Stimulated activated CD4-positive, alpha-beta T cell treated with anti-CD3 and anti-CD28 coated beads, Interleukin-15, amount 100 ng/mL, for 1 hour (primary cell): ENCODE data around the gene KBTBD4.

Experiments
- DNase-seq, 2 donors: peaks; one replicate each; pipeline ENCODE4 v3.0.0-alpha.2; 2020; ENCODE audit warnings: low read depth in 1 of 2, low spot score in 1 of 2

The KBTBD4 gene

DNA sequence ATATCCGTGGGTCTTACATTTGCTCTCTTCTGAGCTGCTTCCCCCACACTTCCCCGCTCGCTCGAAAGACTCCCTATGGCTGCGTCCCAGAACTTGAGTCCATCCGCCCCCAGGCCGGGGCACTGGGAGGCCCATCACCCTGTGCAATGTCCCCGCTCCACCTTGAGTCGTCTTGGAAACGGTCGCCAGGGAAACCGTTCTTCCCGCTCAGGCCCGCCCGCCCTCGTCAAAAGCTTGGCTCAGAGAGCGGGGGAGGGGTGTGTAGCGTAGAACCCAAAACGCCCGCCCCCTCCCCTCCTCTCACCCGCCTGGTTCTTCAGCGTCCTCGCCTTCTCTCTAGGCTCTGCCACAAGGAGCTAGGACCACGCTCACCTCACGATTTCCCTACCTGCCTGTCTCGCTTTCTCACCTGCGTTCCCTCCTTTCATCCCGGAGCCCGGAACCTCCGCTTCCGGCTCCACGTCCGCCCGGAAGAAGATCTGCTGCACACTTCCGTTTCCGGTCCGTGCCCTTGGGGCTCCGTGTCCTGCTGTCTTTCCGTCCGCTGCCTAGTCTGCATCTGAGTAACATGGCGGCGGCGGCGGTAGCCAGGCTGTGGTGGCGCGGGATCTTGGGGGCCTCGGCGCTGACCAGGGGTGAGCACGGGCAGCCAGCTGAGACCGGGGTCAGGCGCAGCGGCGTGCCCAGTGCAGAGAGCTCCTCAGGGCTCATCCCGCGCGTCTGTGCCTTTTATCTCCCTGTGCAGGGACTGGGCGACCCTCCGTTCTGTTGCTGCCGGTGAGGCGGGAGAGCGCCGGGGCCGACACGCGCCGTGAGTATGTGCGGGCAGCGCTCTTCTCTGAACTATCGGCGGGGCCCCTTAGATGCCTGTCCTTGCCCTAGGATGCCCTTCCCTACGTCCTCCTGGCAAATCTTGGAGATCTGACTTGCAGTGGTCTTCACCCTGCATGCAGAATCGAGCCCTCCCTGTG lies at the start of gene KBTBD4, which contains the start of gene NDUFS3:
TSS of gene KBTBD4 (minus strand) at position 447 of the 971 bp plus-strand sequence. CDS start at position 428, 19 bp downstream.
TSS of gene NDUFS3 (plus strand) at position 551 of the 971 bp plus-strand sequence. CDS start at position 569, 18 bp downstream.
- DNase-seq = peak; percentile 74 to 82

DNA sequence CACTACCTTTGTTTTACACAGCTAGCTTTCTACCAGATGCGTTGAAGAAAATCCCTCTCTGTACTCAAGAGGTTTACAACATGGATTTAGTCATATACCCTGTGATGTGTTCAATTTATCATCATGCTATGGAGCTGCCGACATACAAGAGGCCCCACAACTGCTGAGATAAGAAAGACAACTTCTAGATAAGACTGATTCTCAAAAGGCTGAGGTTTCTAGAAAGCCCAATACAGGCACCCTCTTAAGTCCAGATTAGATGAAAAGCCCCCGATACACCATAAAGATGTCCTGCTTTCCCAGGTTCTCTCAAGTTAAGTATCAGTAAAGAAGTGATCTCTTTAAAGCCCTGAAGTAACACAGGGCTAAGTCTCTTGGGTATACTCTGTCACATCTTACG lies 49.3 kb upstream of the KBTBD4 start:
- no peak for DNase-seq

DNA sequence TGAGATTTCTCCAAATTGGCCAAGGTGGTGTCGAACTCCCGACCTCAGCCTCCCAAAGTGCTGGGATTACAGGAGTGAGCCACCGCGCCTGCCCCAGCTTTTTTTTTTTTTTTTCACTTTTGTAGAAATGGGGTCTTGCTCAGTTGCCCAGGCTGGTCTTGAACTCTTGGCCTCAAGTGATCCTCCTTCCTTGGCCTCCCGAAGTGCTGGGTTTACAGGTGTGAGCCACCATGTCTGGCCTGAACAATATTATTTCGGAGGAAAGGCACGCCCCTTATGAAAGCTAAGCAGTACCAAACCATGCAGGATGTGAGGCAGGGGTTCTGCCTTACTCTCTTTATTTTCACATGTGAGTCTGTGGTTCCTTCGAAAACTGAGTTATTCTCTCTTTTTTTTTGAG lies 47.5 kb upstream of the KBTBD4 start:
- no peak for DNase-seq

- no peak for DNase-seq
These were observed 42.1 kb upstream of the KBTBD4 start for GRCh38 chr11:47620836-47621378.

DNA sequence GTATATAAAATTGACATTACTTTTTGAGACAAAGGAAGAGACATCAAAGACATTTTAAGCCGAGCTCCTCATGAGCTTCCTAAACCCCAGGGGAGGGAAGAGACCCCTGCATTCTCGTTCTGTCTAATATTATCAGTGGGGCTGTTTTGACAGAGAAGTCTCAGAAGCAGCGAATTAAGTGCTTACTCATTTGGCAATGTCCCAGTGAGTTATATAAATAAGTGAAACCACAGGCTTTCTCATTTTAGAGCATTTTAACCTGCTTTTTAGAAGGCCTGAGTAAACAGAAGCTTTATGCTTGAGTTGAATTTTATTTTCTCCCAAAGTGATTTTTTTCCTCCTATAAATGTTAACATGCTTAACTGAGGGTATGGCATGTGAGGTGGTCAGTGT lies 38.6 kb upstream of the KBTBD4 start:
- no peak for DNase-seq

- no peak for DNase-seq
These were observed 38.1 kb upstream of the KBTBD4 start for GRCh38 chr11:47616726-47617416.

DNA sequence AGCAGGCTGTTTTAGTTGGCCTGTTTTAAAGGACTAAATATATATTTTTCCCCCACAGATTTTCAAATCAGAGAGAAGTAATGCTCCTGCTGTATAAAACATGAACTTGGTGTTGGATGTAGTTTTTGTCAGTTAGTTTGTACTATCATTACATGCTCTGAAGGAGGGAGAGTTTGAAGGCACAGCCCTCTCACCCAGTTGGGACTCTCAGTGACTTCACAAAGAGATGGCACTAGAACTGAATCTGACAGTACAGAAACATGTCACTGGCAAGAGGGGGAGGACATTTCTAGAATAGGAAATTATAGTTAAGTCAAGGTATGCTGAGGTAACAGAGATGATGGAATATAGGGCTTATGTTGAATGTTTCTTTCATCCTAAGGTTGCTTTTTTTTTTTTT lies 36.5 kb upstream of the KBTBD4 start:
- no peak for DNase-seq

DNA sequence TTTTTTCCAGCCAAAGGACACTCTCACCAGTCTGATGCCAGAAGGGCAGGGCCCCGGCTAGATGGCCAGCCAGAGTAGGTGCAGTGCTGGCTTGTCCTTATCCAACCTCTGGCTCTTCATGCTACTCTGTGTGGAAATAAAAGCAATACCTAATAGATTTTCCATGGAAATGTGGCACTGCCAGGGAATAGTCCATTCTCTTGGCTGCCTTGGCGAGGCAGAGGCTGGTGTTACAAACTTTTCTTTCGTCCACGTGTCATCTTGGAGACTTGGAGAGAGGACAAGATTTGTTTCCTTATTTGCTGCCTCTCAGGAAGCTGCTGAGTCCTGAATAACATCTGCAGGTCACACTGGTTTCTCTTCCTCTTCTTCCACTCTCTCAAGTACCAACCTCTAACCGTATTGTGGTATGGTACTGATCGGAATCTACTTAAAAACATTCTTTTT lies 32.6 kb upstream of the KBTBD4 start:
- no peak for DNase-seq

DNA sequence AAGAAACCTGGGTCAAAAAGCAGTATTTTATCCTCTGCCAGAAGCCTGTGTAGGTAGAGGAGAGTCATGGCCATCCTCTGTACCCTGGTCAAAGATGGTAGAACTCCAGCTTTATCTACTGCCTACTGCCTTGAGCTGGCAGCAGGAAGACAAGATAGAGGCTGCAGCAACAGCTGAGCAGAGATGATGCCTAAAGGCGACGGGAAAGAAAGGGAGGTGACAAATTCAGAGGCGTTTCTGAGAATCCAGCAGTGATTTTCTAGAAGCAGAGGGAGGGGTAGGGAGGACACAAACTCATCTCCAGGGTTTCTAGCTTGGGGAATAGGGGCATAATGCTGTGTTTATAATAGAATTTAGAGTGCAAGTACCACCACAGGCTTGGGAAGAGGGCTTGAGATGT lies 30.9 kb upstream of the KBTBD4 start:
- no peak for DNase-seq

DNA sequence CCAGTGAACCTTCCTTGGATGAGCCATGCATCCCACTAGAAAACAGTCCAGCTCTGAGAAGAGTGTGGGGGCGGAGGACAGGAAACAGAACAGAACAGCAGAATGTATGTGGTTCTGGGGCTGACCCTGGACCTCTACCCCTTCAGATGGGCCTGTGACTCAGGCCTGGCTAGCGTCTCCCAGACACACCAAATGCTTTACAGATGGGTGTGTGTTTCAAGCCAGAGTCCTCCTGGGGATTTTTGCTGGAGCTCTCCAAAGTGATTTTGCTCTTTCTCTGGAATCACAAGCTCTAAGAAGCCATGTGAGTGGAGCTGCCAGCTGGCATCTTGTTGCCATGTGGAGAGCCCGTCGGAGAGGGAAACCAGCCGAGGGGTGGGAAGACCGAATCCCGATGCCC lies 28.6 kb upstream of the KBTBD4 start:
- DNase-seq = no peak

DNA sequence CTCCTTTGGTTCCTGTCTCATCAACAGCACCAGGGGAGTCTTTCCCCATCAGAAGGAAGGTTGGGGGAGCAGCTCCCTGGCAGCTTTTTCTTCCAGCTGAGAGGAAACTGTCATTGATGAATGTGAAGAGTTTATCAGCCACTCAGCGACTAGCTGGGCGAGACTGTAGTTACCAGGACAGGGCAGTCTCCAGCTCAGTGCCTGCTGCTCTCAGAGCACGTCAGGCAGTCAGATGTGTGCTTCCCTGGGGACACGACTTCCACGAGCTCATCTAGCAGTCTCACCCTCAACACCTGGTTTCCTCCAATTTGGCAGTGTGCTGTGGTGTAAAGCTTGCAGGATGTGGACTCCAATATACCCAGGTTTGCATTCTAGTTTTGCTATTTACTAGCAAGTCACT lies 28.0 kb upstream of the KBTBD4 start:
- no peak for DNase-seq

- DNase-seq = no peak
These were observed 27.2 kb upstream of the KBTBD4 start for GRCh38 chr11:47605921-47606320.

- no peak for DNase-seq
These were observed 24.5 kb upstream of the KBTBD4 start for GRCh38 chr11:47603295-47603694.

DNA sequence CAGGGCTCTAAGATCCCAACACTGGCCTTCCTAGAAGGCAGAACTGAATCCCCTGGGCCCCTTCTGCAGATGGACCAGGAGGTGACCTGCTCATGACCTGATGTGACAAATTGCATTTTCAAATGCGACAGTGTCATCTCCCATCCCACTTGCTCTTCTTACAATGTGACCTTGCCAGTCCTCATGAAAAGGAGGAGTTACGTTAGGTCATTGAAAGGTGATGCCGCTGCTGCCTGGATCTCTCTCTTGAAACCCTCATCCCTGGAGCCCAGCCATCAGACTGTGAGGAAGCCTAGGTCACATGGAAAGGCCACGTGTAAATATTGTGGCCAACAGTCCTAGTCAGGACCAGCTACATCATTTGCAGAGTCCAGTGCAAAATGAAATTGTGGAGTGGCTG lies 21.1 kb upstream of the KBTBD4 start:
- DNase-seq = no peak

DNA sequence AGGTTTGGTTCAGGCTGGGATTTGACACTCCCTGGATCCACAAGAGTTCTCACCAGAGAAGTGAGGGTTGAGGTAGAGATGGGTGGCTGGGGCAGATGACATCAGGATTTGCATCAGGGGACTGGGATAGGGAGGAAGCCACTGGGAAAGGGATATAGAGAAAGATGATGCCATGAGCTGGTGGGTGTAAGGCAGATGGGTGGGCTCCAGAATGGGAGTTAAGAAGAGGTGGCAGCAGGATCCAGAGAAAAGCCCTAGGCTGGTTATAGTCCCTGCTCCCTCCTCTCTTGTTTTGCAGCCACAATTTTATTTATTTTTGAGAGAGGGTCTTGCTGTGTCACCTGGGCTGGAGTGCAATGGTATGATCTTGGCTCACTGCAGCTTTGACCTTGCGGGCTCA lies 17.2 kb upstream of the KBTBD4 start:
- no peak for DNase-seq

GRCh38 chr11:47595029-47595428 lies 16.3 kb upstream of the KBTBD4 start:
- DNase-seq = no peak

- no peak for DNase-seq
These were observed 15.4 kb upstream of the KBTBD4 start, which contains the start of gene C1QTNF4 for GRCh38 chr11:47593934-47594855. Gene C1QTNF4, minus strand, starts transcription at chr11:47594411. Its CDS starts 3,601 bp downstream, at chr11:47590810.

- DNase-seq = no peak
These were observed 14.7 kb upstream of the KBTBD4 start for GRCh38 chr11:47593492-47593933.

- no peak for DNase-seq
These were observed 14.2 kb upstream of the KBTBD4 start for GRCh38 chr11:47592970-47593369.

- no peak for DNase-seq
These were observed 13.5 kb upstream of the KBTBD4 start for GRCh38 chr11:47592251-47592650.

GRCh38 chr11:47591764-47592163 lies 13.0 kb upstream of the KBTBD4 start:
- no peak for DNase-seq
